Esophagus squamous epithelium (tissue), 4 donors: ENCODE results near the gene YKT6.

ENCODE experiments used
- CTCF ChIP-seq, 6 experiments: fragments of 450-650 bp in 4 of 6; fragments of 200-600 bp in 2 of 6; sonication (generic) in 2 of 6; IDR thresholded peaks; one replicate each; pipeline ENCODE4 v1.5.1; 2016 to 2019; ENCODE audit warnings: antibody characterized with exemption in 6 of 6, mild to moderate bottlenecking in 4 of 6, moderate library complexity in 4 of 6
- POLR2A ChIP-seq, 4 donors: fragments of 450-650 bp; IDR thresholded peaks; one replicate each; pipeline ENCODE4 v1.6.1; 2017; ENCODE audit warnings: antibody characterized with exemption in 4 of 4, mild to moderate bottlenecking in 4 of 4, moderate library complexity in 3 of 4

- no peak for TF ChIP-seq CTCF (IDR thresholded peaks at IDR 0.05)
- no peak for TF ChIP-seq POLR2A (IDR thresholded peaks at IDR 0.05)
Measured at GRCh38 chr7:44184873-44185446, 15.8 kb upstream of the YKT6 start.
